Activated CD4-positive, alpha-beta T cell treated with anti-CD3 and anti-CD28 coated beads for 24 hours (primary cell): ENCODE results near the gene JOSD1.
"Not testable (repeated sequence)": the region's sequence is repeated elsewhere in the genome, so short reads cannot be mapped to it uniquely, and the experiment has no call there.

Experiments
- DNase-seq, 2 donors: peaks; one replicate each; pipeline ENCODE4 v3.0.0-alpha.2; 2020; ENCODE audit warnings: low read depth in 2 of 2

Gene JOSD1

DNA sequence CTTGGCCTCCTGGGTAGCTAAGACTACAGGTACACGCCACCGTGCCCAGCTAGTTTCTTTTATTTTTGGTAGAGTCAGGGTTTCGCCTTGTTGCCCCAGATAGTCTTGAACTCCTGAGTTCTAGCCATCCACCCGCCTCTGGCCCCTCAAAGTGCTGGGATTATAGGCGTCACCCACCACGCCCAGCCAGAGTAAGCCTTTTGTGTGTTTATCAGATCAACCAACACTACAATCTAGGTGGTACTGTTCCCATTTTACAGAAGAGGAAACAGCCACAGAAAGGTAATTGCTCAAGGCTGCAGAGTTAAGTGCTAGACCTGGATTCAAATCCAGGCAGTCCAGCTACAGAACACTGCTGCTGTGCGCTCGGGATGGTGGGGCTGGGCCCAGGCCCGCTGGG lies 15.8 kb downstream of the JOSD1 start:
- no peak for DNase-seq

DNA sequence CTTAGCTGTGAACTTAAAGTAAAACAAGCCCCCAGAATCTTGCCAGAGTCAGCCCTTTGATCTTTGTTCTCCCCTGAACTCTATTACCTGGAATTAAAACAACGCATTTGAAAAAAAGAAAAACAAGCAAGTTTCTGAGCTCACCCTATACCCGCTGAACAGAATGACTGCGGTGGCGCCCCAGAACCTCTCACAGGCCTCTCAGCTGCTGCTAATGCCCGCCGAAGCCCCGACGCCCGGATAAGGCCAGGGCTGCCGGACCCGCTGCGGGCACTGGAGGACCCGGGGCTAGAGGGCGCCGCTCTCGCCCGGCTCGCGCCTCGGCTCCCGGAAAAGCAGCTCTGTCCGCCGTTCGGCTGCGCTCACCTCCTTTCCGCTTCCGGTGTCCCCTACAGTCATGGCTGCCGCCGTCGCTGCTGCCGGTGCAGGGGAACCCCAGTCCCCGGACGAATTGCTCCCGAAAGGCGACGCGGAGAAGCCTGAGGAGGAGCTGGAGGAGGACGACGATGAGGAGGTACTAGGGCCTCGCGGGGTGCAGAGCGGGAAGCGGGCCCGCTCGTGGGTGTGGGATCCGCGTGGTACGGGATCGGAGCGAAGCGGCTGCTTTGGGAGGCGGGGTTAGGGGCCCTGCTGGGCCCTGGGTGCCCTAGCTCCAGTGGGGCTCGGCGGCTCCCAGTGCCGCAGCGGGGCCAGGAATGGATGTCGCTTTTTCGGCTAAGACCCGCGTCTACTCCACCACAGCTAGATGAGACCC lies 19.0 kb downstream of the JOSD1 start, which contains the start of gene TOMM22:
TOMM22 (plus strand) TSS at position 376 of the 754 bp plus-strand sequence; CDS start at position 398, 22 bp downstream.
- peak; percentile 74 to 75 for DNase-seq

DNA sequence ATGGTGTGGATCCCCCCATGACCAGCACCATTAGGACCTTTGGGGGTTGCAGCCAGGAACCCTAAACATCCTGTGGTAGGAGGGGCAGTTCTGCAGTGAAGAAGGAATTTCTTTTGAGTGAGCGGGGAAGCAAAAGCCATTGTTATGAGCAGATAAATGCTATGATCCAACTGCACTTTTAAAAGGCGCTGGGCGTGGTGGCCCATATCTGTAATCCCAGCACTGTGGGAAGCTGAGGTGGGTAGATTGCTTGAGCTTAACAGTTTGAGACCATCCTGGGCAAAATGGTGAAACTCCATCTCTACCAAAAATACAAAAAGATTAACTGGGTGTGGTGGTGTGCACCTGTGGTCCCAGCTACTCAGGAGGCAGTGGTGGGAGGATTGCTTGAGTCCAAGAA lies 24.9 kb downstream of the JOSD1 start:
- DNase-seq: no peak

DNA sequence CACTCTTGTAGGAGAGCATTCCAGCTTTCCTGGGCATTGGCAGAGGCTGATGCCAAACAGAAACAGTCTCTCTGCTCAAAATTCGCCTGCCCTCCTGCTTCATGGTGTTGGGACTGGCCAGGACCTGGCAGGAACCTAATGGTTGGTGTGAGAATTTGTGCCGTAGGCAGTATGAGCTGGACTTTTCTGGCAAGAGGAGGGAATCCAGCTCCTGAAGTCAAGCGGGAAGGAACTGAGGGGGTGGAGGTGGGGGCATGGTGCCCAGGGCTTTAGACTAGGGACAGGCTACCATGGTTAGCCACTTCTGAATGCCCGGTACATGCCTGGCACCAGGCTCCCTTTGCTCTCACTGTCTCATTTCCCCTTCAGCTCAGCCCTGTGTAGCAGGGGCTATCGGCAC lies 25.9 kb downstream of the JOSD1 start:
- DNase-seq: no peak

DNA sequence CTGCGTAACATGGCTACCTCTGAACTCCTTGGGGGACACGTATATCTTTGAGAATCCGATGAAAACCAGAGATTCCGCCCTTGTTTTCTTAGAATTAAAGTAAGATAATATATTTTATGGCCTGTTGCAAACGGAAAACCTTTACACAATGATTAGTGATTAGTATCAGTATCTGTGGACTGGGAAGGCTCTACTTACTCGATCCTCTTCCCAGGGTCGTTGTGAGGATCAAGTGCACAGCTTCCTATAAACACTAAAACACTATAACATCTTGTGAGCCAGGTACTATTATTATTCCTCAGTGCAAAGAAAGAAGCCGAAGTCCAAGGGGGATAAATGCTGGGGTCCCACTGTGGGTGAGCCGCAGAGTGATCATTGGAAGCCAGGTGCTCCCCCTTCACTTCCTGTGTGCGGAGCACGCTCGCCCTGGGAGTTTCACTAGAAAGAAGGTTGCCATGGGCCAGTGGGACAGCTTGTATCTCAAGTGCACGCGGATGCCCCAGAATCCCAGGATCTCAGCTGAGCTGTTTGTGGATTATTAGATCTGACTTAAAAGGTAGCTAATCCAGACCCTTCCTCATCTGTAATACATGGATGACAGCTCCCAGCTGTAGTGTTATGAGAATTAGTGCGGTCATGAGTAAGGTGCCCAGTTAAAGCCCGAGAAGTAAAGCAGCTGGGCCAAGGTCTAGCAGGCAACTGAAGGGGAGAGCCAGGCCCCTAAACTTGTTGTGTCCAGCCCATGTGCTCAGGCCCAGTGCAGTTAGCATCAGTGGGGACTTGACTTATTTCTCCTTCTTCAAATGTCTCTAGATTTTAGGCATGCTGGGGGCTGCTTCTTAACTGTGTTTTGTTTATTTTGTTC lies 43.5 kb downstream of the JOSD1 start:
- peak in 1 of 2 donors; percentile 16 for DNase-seq

DNA sequence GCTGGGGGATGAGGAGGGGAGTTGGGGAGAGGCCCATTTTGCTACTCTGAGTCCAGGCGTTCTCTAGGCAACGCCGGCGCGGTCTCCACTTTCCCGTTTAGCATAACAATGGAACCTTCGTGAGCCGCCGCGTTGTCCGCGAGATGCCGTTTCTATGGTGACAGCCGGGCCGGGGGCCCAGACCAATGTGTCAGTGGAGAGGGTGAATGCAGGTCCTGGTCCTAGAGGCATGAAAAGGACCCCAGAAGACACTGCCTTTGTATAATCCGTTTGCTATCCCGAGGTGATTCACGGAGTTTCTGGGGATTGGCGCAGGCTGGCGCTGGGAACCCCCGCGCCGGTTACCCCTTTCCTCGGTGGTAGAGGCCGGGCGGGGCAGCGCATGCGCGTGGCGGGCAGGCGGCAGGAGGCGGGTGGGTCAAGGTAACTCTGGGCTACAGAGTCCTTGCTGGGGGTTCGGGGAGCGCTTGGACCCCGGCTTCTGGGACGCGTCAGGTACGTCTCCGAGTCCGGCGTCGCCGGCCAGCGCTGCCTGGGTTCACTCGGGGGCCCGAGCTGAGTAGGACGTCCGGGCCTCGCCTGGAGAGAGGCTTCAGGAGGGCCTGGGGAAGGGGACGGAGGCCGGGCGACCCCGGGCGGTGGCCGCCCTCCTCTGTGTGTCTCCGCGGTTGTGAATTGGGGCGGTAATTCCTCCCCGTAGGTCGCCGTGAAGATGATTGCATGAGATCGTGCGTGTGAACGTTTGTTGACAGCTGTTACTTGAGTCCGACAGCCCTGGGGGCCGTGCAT lies 44.3 kb downstream of the JOSD1 start, which contains the start of the genes CBY1 and FAM227A:
CBY1 (plus strand) TSS at position 383 of the 789 bp plus-strand sequence. CDS start 11,417 bp downstream, outside the sequence.
FAM227A (minus strand) TSS at position 137 of the 789 bp plus-strand sequence. CDS start 6,224 bp downstream, outside the sequence.
- peak; percentile 67 to 76 for DNase-seq

DNA sequence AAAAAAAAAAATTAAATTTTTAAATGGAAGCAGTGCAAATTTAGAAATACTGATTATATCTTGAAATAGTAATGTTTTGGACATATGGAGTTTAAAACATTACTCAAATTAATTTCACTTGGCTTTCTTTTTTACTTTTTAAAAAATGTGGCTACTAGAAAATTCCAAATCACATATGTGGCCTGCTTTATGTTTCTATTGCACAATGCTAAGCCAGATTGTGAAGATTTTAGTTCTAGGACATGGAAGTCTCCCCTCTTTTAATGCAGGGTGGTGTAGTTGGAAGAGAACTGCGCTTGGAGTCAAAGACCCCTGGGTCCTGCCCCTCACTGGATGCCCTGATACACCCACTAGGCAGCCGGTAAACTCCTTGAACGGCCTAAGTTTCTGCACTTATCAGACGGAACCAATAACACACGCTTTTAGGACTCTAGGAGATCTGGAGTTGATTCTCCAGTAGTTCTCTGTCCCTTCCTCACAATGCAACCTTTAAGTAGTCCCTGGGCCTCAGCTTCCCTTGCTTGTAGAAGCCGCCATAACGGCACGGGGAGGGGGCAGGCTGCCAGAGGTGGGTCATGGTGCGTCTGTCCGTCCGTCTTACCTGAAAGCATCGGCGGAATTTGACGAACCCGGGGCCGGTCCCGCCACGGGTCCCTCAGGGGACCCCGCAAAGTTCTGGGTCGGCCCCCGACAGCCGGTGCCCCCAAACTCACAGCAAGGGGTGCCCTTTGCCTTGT lies 45.1 kb downstream of the JOSD1 start:
- DNase-seq: peak in 1 of 2 donors; percentile 1

DNA sequence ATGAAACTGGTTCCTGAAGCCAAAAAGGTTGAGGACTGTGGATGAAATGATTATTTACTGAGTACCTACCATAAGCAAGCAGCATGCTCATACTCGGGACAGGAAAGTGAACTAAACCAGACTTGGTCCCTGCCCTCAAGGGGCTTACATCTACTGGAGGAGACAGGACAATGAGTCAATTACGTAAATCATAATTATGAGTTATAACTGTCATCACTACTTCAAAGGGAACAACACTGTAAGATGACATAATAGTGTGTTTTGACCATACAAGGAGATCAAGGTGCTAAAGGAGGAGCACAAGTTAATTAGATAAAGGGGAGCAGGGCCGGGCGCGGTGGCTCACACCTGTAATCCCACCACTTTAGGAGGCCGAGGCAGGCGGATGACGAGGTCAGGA lies 47.0 kb downstream of the JOSD1 start:
- no peak for DNase-seq

DNA sequence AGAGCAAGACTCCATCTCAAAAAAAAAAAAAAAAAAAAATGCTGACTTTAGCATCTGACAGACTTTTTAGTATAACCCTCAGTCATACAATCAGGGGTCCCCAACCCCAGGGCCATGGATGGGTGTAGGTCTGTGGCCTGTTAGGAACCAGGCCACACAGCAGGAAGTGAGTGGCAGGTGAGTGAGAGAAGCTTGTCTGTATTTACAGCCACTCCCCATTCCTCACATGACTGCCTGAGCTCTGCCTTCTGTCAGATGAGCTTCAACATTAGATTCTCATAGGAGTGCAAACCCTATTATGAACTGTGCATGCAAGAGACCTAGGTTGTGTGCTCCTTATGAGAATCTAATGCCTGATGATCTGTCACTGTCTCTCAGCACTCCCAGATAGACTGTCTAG lies 47.9 kb downstream of the JOSD1 start:
- DNase-seq: no peak

DNA sequence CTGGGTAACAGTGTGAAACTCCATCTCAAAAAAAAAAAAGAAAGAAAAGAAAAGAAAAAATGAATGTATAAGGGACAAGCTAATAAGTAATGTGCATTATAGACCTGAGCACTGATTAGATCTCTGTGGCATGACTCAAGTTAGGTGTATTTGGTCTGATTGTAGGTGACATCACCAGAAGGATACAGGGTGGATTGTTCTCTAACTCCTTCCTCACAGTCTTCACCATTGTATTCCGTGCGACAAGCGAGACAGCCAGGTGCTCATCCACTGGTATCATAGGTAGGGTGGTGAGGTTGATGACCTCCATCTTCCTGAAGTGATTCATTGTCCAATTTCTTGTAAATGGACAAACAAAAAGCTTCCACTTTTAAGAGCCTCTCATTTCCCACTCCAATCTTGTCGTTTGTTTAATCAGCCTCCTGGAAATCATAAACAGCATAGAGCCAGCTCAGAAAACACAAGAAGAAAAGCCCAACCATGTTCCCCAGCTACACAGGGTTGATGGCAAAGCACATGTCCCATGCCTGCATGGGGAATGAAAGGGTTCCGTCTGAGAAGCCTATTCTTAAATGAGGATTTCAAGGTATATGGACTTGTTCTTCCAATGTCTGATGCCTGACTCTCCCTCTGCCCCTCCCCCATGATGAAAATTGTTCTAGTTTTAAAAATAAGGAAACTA lies 50.8 kb downstream of the JOSD1 start:
- DNase-seq: no peak

DNA sequence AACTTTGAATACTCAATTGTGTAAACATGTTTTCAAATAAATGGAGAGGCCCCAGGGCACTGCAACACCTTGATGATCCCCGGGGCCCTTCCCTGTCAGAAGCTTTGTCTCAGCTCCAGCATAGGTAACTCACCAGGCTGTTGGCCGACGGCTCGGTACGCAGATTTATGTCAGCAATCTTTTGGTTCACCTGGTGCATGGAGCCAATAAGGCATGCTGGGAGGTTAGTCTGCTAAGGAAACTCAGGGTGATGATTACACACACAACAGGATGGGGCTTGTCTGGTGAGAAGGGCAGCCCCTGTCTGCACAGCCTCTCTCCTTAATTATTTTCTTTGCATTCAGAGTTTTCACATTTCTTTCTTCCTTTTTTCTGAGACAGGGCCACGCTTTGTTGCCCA lies 55.3 kb downstream of the JOSD1 start:
- no peak for DNase-seq

DNA sequence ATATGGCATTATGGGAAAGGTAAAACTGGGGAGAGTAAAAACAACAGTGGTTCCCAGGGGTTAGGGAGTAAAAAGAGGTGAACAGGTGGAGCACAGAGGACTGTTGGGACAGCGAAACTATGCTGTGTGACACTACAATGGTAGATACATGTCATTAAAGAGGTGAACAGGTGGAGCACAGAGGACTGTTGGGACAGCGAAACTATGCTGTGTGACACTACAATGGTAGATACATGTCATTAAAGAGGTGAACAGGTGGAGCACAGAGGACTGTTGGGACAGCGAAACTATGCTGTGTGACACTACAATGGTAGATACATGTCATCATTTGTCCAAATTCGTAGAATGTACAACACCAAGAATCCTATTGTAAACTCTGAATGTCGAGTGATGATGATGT lies 56.5 kb downstream of the JOSD1 start:
- not testable (repeated sequence) for DNase-seq

DNA sequence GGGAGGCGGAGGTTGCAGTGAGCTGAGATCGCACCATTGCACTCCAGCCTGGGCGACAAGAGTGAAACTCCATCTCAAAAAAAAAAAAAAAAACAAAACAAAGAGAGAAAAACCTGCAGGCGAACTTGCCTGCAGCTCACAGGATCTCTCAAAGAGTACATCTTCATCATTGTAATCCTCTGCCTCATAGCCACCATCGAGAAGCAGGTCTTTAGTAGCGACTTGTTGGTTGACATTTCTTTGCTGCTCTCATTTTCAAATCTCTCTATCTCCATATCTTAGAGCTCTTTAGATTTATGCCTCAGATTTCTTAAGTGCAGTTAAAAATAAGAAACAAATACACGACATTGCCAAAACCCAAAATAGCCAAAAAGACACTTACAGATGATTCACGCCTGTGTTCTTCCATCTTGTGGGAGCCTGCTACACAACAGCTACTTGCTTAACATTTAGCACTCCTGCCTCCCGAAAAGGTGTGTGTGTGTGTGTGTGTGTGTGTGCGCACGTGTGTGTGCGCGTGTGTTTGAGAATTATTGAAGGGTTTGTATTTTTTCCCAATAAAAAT lies 59.2 kb downstream of the JOSD1 start:
- DNase-seq: no peak

DNA sequence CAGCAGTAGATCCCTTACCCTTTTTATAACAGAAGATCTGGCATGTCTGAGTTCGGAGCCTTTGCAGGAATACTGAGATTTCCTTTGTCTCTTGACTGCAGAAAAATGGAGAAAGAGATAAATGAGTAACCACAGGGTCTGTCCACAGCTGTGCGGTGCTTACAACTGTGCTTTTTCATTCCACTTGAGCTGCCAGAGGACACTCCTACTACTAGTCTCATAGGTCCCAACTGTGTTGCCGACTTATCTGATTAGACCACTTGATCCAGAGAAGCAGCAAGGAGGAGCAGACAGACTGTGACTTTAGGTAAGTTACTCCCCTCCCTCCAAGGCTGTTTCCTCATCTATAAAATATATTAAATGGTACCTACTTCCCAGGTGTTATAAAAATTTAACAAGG lies 62.0 kb downstream of the JOSD1 start:
- DNase-seq: no peak

DNA sequence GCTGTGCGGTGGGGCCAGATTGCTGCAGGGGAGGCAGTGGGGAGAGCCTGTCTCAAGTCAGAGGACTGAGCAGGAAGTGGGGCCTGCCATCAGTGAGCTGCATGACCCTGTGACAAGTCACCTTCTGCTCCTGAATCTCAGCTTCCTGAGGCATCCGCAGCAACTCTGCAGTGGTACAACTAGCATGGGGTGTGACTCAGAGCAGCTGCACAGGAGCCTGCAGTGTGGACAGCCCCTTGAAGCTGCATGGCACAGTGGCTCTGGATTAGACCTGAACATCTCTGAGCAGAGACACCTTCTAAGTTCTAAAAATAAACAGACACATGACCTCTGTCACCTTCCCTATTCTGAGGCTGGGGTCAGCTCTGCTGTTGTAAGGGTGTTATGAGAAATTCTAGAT lies 62.5 kb downstream of the JOSD1 start:
- no peak for DNase-seq
